HUDEP-2 (cell line): Measurements from ENCODE around the gene TMX3.

Experiments
- DNase-seq, 76 experiments: peaks; one replicate each; lab custom pipeline; 2025; ENCODE audit not compliant: unreplicated experiment in 76 of 76; lab: John Stamatoyannopoulos, UW

TMX3 gene

GRCh38 chr18:68714712-68715496 lies at the start of gene TMX3:
TSS of gene TMX3 (minus strand) at chr18:68715108. CDS start at chr18:68714981, 127 bp downstream.
- peak in 75 of 76 experiments; percentile 5 to 96 (median 87) for DNase-seq

GRCh38 chr18:68764016-68764415 lies 49.1 kb upstream of the TMX3 start:
- DNase-seq: no peak

- no peak for DNase-seq
These were observed 48.2 kb upstream of the TMX3 start for GRCh38 chr18:68763083-68763482.

GRCh38 chr18:68759308-68759707 lies 44.4 kb upstream of the TMX3 start:
- no peak for DNase-seq

- DNase-seq: no peak
These were observed 42.2 kb upstream of the TMX3 start for GRCh38 chr18:68757126-68757525.

GRCh38 chr18:68742206-68742605 lies 27.3 kb upstream of the TMX3 start:
- DNase-seq: no peak

- DNase-seq: no peak
These were observed 26.1 kb upstream of the TMX3 start for GRCh38 chr18:68740966-68741365.

GRCh38 chr18:68739462-68739861 lies 24.6 kb upstream of the TMX3 start:
- DNase-seq: no peak

GRCh38 chr18:68738564-68738963 lies 23.7 kb upstream of the TMX3 start:
- no peak for DNase-seq

GRCh38 chr18:68735483-68736343 lies 20.8 kb upstream of the TMX3 start:
- DNase-seq: peak in 19 of 76 experiments; percentile 1 to 46 (median 13)

- DNase-seq: no peak
These were observed 19.4 kb upstream of the TMX3 start for GRCh38 chr18:68734308-68734707.

GRCh38 chr18:68733707-68734106 lies 18.8 kb upstream of the TMX3 start:
- no peak for DNase-seq

- no peak for DNase-seq
These were observed 13.3 kb upstream of the TMX3 start for GRCh38 chr18:68728081-68728700.

GRCh38 chr18:68727506-68727905 lies 12.6 kb upstream of the TMX3 start:
- DNase-seq: no peak

GRCh38 chr18:68725346-68725745 lies 10.4 kb upstream of the TMX3 start:
- no peak for DNase-seq

GRCh38 chr18:68724021-68724420 lies 9.1 kb upstream of the TMX3 start:
- no peak for DNase-seq

GRCh38 chr18:68723539-68723938 lies 8.6 kb upstream of the TMX3 start:
- no peak for DNase-seq

GRCh38 chr18:68722821-68723220 lies 7.9 kb upstream of the TMX3 start:
- no peak for DNase-seq

- no peak for DNase-seq
These were observed 7.0 kb upstream of the TMX3 start for GRCh38 chr18:68721681-68722583.

GRCh38 chr18:68714366-68714711 lies 569 bp downstream of the TMX3 start:
- peak in 11 of 76 experiments; percentile 0 to 46 (median 31) for DNase-seq
